WTC11 (cell line): ENCODE measurements around the gene SSC5D. TPM values are rescaled to one million over a fixed set of nuclear protein-coding genes. Genes with fewer than 3 reads are reported as not detected.

Experiments used
- ATAC-seq: fragments of 200-7000 bp; cut with Tn5 transposase; 2 replicates; pipeline ENCODE4 v1.10.0; 2021; ENCODE audit warnings: mild to moderate bottlenecking, moderate library complexity
- Bru-seq: library from RNA; stranded (reverse); fragments of 400-500 nt; gene quantifications from one replicate; lab custom pipeline; 2021; lab: Mats Ljungman, UMichigan
- CTCF ChIA-PET: fragments of 300-600 bp; sonication (Branson Sonifier 250); formaldehyde crosslinking; loops from one replicate; lab custom pipeline; 2021; ENCODE audit warnings: antibody characterized with exemption; lab: Charles Lee
- POLR2A ChIA-PET: fragments of 350-600 bp; sonication (Branson Sonifier 250); formaldehyde crosslinking; loops from one replicate; lab custom pipeline; 2021; ENCODE audit warnings: antibody characterized with exemption; lab: Charles Lee
- DNase-seq: peaks from one replicate; pipeline ENCODE4 v3.0.0; 2021; ENCODE audit warnings: low spot score
- H3K27ac Mint-ChIP-seq: 2 replicates; pipeline ENCODE4 v1.8.0; 2021; ENCODE audit warnings: mixed read lengths
- H3K27me3 Mint-ChIP-seq: 2 replicates; pipeline ENCODE4 v1.8.0; 2021; ENCODE audit warnings: low read depth, mild to moderate bottlenecking, moderate library complexity, mixed read lengths
- H3K36me3 Mint-ChIP-seq: 2 replicates; pipeline ENCODE4 v1.8.0; 2021; ENCODE audit warnings: mixed read lengths
- H3K4me1 Mint-ChIP-seq: 2 replicates; pipeline ENCODE4 v1.8.0; 2022; ENCODE audit warnings: mixed read lengths
- H3K4me3 Mint-ChIP-seq: 2 replicates; pipeline ENCODE4 v1.8.0; 2021; ENCODE audit warnings: mild to moderate bottlenecking, moderate library complexity, mixed read lengths
- H3K9me3 Mint-ChIP-seq: 2 replicates; pipeline ENCODE4 v1.8.0; 2021; ENCODE audit warnings: mixed read lengths
- CBFB ChIP-seq: sonication (generic); formaldehyde crosslinking; IDR thresholded peaks from 2 replicates; pipeline ENCODE4 v1.8.1; 2022; ENCODE audit warnings: mild to moderate bottlenecking, low read depth, missing genetic modification reagents
- CREM ChIP-seq: sonication (generic); formaldehyde crosslinking; IDR thresholded peaks from 2 replicates; pipeline ENCODE4 v1.8.1; 2022; ENCODE audit warnings: mild to moderate bottlenecking, missing genetic modification reagents, moderate library complexity
- ESRRA ChIP-seq: sonication (generic); formaldehyde crosslinking; IDR thresholded peaks from 2 replicates; pipeline ENCODE4 v1.8.1; 2022; ENCODE audit warnings: mild to moderate bottlenecking, missing genetic modification reagents, borderline replicate concordance
- ETV6 ChIP-seq: sonication (generic); formaldehyde crosslinking; IDR thresholded peaks from 2 replicates; pipeline ENCODE4 v1.8.1; 2022; ENCODE audit warnings: mild to moderate bottlenecking, missing genetic modification reagents
- FOXJ3 ChIP-seq: sonication (generic); formaldehyde crosslinking; IDR thresholded peaks from 2 replicates; pipeline ENCODE4 v1.9.0; 2021; ENCODE audit warnings: missing genetic modification reagents, mild to moderate bottlenecking, borderline replicate concordance
- FOXP1 ChIP-seq: sonication (generic); formaldehyde crosslinking; IDR thresholded peaks from 2 replicates; pipeline ENCODE4 v1.8.0; 2022; ENCODE audit warnings: missing genetic modification reagents, mild to moderate bottlenecking, moderate library complexity, borderline replicate concordance
- GTF2I ChIP-seq: fragments of 250-450 bp; sonication (Bioruptor Pico); conservative IDR thresholded peaks from 2 replicates; pipeline ENCODE4 v1.4.0; 2021; ENCODE audit warnings: mild to moderate bottlenecking
- KAT7 ChIP-seq: sonication (generic); formaldehyde crosslinking; IDR thresholded peaks from 2 replicates; pipeline ENCODE4 v1.8.1; 2023; ENCODE audit warnings: missing genetic modification reagents, mild to moderate bottlenecking, borderline replicate concordance
- NFYB ChIP-seq: sonication (generic); formaldehyde crosslinking; conservative IDR thresholded peaks from 2 replicates; pipeline ENCODE4 v1.8.0; 2022; ENCODE audit warnings: low read depth, missing genetic modification reagents
- RORB ChIP-seq: fragments of 250-450 bp; sonication (Bioruptor Pico); IDR thresholded peaks from 2 replicates; pipeline ENCODE4 v1.9.0; 2021; ENCODE audit warnings: mild to moderate bottlenecking
- SMAD4 ChIP-seq: sonication (generic); formaldehyde crosslinking; IDR thresholded peaks from 2 replicates; pipeline ENCODE4 v1.8.0; 2022; ENCODE audit warnings: mild to moderate bottlenecking, missing genetic modification reagents
- SOX15 ChIP-seq: fragments of 250-450 bp; sonication (Bioruptor Pico); IDR thresholded peaks from 2 replicates; pipeline ENCODE4 v1.9.0; 2021; ENCODE audit warnings: mild to moderate bottlenecking
- TEAD4 ChIP-seq: sonication (generic); formaldehyde crosslinking; IDR thresholded peaks from 2 replicates; pipeline ENCODE4 v1.8.0; 2022; ENCODE audit warnings: mild to moderate bottlenecking, missing genetic modification reagents
- long read RNA-seq, 3 experiments: library from RNA in 1 of 3; library from capped mRNA in 1 of 3; library from polyadenylated mRNA in 1 of 3; unstranded in 2 of 3; stranded (forward) in 1 of 3; transcript quantifications; one replicate each; pipeline ENCODE4 v2.0.0, GENCODE V29; 2021
- total RNA-seq: library from RNA; stranded (reverse); gene quantifications from 3 replicates; pipeline ENCODE4 v1.2.3, GENCODE V29; 2021
- TF ChIP-seq, protein P1 (sequence below): sonication (generic); formaldehyde crosslinking; IDR thresholded peaks from 2 replicates; pipeline ENCODE4 v1.8.1; 2023; ENCODE audit warnings: mild to moderate bottlenecking, missing genetic modification reagents
- TF ChIP-seq, protein P2 (sequence below): fragments of 250-450 bp; sonication (Bioruptor Pico); conservative IDR thresholded peaks from 2 replicates; pipeline ENCODE4 v1.9.0; 2021; ENCODE audit warnings: mild to moderate bottlenecking
- TF ChIP-seq, protein P3 (sequence below): sonication (generic); formaldehyde crosslinking; IDR thresholded peaks from 2 replicates; pipeline ENCODE4 v1.8.1; 2022; ENCODE audit warnings: low read depth, mild to moderate bottlenecking, moderate library complexity, missing genetic modification reagents, borderline replicate concordance
- TF ChIP-seq, protein P4 (sequence below): fragments of 250-450 bp; sonication (Bioruptor Pico); IDR thresholded peaks from 2 replicates; pipeline ENCODE4 v1.9.0; 2021; ENCODE audit warnings: moderate library complexity, mild to moderate bottlenecking, inconsistent platforms, borderline replicate concordance
- TF ChIP-seq, protein P5 (sequence below): sonication (generic); formaldehyde crosslinking; IDR thresholded peaks from 2 replicates; pipeline ENCODE4 v1.8.0; 2023; ENCODE audit warnings: missing genetic modification reagents, mild to moderate bottlenecking, borderline replicate concordance
- TF ChIP-seq, protein P6 (sequence below): sonication (generic); formaldehyde crosslinking; IDR thresholded peaks from 2 replicates; pipeline ENCODE4 v1.8.0; 2022; ENCODE audit warnings: mild to moderate bottlenecking, missing genetic modification reagents
- TF ChIP-seq, protein P7 (sequence below): fragments of 250-450 bp; sonication (Bioruptor Pico); IDR thresholded peaks from 2 replicates; pipeline ENCODE4 v2.1.2; 2022; ENCODE audit warnings: mild to moderate bottlenecking, moderate library complexity

The SSC5D gene
- total RNA-seq = 1.8 to 2.9 TPM (median 2.5 TPM) in 3 replicates
- percentile 15 among the genes with signal in this experiment for Bru-seq, nascent RNA
- long read RNA-seq, experiment 1 = 0 reads
- long read RNA-seq, experiment 2, partial matches to known transcripts = 0 of 1 reads
- long read RNA-seq, experiment 2, other reads (novel, unspliced or antisense) = 1 of 1 reads
- long read RNA-seq, experiment 3 = 0 reads

DNA sequence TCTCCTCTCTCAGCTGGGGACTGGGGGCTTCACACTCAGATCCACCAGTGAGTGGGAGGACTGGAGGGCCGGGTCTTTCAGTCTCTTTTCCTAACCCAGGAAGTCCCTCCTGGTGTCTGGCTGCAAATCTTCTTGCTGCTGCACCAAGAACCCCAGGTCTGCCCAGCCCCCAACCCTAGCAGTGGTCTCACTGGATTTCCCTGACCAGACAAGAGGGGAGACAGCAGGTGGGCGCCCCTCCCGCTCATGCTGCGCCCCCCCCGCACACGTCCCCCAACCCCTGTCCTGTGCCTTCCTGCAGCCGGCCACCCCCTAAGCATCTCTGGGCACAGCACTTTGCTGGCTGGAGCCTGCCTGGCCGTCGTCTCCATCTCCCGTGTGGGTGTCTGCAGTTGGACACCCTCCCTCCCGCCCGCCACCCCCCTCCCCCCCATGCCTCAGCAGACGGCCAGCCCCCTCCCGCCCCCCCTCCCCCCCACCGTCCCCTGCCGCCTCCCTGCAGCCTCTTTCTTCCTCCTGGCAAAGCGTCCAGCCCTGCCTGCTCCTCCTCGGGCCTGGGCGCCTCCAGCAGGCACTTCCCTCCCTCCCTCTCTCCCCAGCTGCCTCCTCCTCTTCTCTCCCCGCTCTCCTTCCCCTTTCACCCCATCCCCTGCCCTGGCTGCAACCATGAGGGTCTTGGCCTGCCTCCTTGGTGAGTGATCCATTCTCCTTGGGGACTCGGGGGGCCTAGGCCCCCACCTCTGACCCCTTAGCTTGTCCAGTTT is at the start of gene SSC5D:
Gene SSC5D, plus strand, starts transcription at position 513 of the 764 bp plus-strand sequence. Its CDS starts 154 bp downstream, at position 667.
- H3K4me3 Mint-ChIP-seq = peak within 1 kb of the TSS; percentile 61
- ChIA-PET CTCF (interaction anchor here (0.5 to 13.5 kb wide), 5 partner anchors 12 to 165 kb away, joined by 3 to 96 read pairs (median 5); partner anchors contain the start of gene ZNF628), POLR2A (interaction anchor here (1.1 to 1.4 kb wide), 3 partner anchors 12 to 116 kb away, joined by 3 to 4 read pairs (median 4); partner anchors contain the start of genes ISOC2 and ZNF628)
- no peak for ATAC-seq
- H3K9me3 Mint-ChIP-seq = no peaks in the 10 kb centered on the region
- no peak for DNase-seq
- TF ChIP-seq, protein P1, sequence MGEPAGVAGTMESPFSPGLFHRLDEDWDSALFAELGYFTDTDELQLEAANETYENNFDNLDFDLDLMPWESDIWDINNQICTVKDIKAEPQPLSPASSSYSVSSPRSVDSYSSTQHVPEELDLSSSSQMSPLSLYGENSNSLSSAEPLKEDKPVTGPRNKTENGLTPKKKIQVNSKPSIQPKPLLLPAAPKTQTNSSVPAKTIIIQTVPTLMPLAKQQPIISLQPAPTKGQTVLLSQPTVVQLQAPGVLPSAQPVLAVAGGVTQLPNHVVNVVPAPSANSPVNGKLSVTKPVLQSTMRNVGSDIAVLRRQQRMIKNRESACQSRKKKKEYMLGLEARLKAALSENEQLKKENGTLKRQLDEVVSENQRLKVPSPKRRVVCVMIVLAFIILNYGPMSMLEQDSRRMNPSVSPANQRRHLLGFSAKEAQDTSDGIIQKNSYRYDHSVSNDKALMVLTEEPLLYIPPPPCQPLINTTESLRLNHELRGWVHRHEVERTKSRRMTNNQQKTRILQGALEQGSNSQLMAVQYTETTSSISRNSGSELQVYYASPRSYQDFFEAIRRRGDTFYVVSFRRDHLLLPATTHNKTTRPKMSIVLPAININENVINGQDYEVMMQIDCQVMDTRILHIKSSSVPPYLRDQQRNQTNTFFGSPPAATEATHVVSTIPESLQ (CRISPR knock-in tag) = no peak
- TF ChIP-seq GTF2I (CRISPR knock-in tag) = 0 out of 2 replicates have a peak, but pooled peaks have one; percentile 42
- H3K4me1 Mint-ChIP-seq = peaks cover 19% of the 10 kb centered on the region
- H3K27ac Mint-ChIP-seq = peak within 1 kb of the TSS; percentile 9; the same call in 1 of the 2 replicates
- no peaks in the 10 kb centered on the region for H3K36me3 Mint-ChIP-seq
- H3K27me3 Mint-ChIP-seq = peaks cover 3% of the 10 kb centered on the region

DNA sequence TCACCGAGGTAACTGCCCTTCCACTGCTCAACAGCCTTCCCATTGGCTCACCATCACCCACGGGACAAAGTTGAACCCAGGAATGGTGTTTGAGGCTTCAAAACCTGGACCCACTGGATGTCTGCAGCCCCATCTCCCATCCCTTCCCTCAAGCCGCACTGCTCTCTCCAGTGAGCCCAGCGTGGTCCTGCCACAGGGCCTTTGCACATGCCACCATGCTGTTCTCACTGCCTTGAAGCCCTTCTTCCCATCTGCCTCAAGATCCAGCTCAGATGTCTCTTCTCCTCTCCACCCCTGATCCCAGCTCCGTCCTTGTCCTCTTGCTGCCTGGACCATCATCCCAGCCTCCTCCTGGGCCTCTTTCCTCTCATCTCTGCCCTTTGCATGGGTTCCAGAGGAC is 49.2 kb upstream of the SSC5D start:
- DNase-seq (no peak), ATAC-seq (no peak)
- peaks cover 20% of the 10 kb centered on the region for H3K4me1 Mint-ChIP-seq
- POLR2A ChIA-PET = interaction anchor here (0.7 kb wide), 1 partner anchor 81 kb away, joined by 4 read pairs; no protein-coding TSS in a partner anchor
- no peak overlapping the region for H3K27ac Mint-ChIP-seq
- H3K27me3 Mint-ChIP-seq = peaks cover 8% of the 10 kb centered on the region
- H3K9me3 Mint-ChIP-seq = no peaks in the 10 kb centered on the region
- H3K36me3 Mint-ChIP-seq = no peaks in the 10 kb centered on the region
- CTCF ChIA-PET = no interaction called here
- no peak overlapping the region for H3K4me3 Mint-ChIP-seq
- no peak for TF ChIP-seq KAT7 (CRISPR knock-in tag)
- TF ChIP-seq, protein P2, sequence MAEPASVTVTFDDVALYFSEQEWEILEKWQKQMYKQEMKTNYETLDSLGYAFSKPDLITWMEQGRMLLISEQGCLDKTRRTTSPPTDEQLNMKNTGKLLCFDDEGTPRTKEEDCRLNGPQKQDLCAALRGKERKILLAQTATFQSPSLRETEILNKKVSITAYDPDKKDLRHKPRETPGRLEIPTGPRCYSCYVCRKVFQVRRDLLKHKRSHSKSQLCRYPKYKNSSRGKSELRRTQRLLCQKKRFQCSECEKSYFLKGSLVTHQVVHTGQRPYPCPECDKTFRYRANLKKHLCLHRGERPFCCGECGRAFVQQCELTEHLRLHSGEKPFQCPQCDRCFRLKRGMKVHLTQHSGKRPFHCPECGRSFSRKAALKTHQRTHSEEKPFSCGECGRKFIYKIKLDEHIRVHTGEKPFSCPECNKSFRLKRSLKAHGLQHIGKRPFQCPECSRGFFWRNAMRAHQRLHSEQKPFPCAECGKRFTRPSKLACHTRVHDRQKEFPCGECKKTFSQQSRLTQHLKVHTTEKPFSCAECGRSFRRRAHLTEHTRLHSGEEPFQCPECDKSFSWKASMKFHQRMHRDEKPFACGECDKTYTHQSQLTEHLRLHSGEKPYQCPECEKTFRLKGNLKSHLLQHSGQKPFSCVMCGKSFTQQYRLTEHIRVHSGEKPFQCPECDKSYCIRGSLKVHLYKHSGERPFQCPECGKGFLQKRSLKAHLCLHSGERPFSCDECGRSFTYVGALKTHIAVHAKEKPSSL (CRISPR knock-in tag) = no peak
- TF ChIP-seq SMAD4 (CRISPR knock-in tag) = no peak
- TF ChIP-seq, protein P3, sequence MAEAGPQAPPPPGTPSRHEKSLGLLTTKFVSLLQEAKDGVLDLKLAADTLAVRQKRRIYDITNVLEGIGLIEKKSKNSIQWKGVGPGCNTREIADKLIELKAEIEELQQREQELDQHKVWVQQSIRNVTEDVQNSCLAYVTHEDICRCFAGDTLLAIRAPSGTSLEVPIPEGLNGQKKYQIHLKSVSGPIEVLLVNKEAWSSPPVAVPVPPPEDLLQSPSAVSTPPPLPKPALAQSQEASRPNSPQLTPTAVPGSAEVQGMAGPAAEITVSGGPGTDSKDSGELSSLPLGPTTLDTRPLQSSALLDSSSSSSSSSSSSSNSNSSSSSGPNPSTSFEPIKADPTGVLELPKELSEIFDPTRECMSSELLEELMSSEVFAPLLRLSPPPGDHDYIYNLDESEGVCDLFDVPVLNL (CRISPR knock-in tag) = no peak
- no peak for TF ChIP-seq RORB (CRISPR knock-in tag)
- no peak for TF ChIP-seq CREM (CRISPR knock-in tag)
- TF ChIP-seq, protein P4, sequence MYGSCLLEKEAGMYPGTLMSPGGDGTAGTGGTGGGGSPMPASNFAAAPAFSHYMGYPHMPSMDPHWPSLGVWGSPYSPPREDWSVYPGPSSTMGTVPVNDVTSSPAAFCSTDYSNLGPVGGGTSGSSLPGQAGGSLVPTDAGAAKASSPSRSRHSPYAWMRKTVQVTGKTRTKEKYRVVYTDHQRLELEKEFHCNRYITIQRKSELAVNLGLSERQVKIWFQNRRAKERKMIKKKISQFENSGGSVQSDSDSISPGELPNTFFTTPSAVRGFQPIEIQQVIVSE (CRISPR knock-in tag) = no peak
- TF ChIP-seq TEAD4 (CRISPR knock-in tag) = no peak
- TF ChIP-seq, protein P5, sequence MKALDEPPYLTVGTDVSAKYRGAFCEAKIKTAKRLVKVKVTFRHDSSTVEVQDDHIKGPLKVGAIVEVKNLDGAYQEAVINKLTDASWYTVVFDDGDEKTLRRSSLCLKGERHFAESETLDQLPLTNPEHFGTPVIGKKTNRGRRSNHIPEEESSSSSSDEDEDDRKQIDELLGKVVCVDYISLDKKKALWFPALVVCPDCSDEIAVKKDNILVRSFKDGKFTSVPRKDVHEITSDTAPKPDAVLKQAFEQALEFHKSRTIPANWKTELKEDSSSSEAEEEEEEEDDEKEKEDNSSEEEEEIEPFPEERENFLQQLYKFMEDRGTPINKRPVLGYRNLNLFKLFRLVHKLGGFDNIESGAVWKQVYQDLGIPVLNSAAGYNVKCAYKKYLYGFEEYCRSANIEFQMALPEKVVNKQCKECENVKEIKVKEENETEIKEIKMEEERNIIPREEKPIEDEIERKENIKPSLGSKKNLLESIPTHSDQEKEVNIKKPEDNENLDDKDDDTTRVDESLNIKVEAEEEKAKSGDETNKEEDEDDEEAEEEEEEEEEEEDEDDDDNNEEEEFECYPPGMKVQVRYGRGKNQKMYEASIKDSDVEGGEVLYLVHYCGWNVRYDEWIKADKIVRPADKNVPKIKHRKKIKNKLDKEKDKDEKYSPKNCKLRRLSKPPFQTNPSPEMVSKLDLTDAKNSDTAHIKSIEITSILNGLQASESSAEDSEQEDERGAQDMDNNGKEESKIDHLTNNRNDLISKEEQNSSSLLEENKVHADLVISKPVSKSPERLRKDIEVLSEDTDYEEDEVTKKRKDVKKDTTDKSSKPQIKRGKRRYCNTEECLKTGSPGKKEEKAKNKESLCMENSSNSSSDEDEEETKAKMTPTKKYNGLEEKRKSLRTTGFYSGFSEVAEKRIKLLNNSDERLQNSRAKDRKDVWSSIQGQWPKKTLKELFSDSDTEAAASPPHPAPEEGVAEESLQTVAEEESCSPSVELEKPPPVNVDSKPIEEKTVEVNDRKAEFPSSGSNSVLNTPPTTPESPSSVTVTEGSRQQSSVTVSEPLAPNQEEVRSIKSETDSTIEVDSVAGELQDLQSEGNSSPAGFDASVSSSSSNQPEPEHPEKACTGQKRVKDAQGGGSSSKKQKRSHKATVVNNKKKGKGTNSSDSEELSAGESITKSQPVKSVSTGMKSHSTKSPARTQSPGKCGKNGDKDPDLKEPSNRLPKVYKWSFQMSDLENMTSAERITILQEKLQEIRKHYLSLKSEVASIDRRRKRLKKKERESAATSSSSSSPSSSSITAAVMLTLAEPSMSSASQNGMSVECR (CRISPR knock-in tag) = no peak
- no peak for TF ChIP-seq FOXJ3 (CRISPR knock-in tag)
- no peak for TF ChIP-seq ETV6 (CRISPR knock-in tag)
- TF ChIP-seq, protein P6, sequence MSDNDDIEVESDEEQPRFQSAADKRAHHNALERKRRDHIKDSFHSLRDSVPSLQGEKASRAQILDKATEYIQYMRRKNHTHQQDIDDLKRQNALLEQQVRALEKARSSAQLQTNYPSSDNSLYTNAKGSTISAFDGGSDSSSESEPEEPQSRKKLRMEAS = no peak
- no peak for TF ChIP-seq ESRRA (CRISPR knock-in tag)
- TF ChIP-seq NFYB (CRISPR knock-in tag) = no peak
- TF ChIP-seq, protein P7, sequence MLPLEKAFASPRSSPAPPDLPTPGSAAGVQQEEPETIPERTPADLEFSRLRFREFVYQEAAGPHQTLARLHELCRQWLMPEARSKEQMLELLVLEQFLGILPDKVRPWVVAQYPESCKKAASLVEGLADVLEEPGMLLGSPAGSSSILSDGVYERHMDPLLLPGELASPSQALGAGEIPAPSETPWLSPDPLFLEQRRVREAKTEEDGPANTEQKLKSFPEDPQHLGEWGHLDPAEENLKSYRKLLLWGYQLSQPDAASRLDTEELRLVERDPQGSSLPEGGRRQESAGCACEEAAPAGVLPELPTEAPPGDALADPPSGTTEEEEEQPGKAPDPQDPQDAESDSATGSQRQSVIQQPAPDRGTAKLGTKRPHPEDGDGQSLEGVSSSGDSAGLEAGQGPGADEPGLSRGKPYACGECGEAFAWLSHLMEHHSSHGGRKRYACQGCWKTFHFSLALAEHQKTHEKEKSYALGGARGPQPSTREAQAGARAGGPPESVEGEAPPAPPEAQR = no peak
- no peak for TF ChIP-seq FOXP1
- TF ChIP-seq CBFB (CRISPR knock-in tag) = no peak
- TF ChIP-seq SOX15 = no peak
